Renal pelvis (tissue), 12 donors: ENCODE measurements around the gene YAF2. TPM values are rescaled to one million over a fixed set of nuclear protein-coding genes. Genes with fewer than 3 reads are reported as not detected.

ENCODE experiments used
- DNase-seq: peaks from one replicate; pipeline ENCODE4 v3.0.0-alpha.2; 2013
- long read RNA-seq, 16 experiments: transcript quantifications; one replicate each; lab custom pipeline, GENCODE V29; 2026
- polyA plus RNA-seq, 3 donors: library from polyadenylated mRNA; unstranded; fragments of 120-200 nt; gene quantifications; one replicate each; pipeline ENCODE4 v1.2.1, GENCODE V29; 2013; ENCODE audit not compliant: insufficient read length in 3 of 3

Gene YAF2, protein sequence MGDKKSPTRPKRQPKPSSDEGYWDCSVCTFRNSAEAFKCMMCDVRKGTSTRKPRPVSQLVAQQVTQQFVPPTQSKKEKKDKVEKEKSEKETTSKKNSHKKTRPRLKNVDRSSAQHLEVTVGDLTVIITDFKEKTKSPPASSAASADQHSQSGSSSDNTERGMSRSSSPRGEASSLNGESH
- polyA plus RNA-seq: 10 to 100 TPM; 24.7 to 27.4 (median 25.5) TPM
- long read RNA-seq, donor 1, transcript YAF2-203 (4 exons, 2,076 nt): major isoform, 5 of 7 reads
- long read RNA-seq, donor 1, partial matches to known transcripts: 0 of 7 reads
- long read RNA-seq, donor 1, other reads (novel, unspliced or antisense): 0 of 7 reads
- long read RNA-seq, donor 2, transcript YAF2-203 (4 exons, 2,076 nt): major isoform, 10 of 14 reads
- long read RNA-seq, donor 2, partial matches to known transcripts: 0 of 14 reads
- long read RNA-seq, donor 2, other reads (novel, unspliced or antisense): 0 of 14 reads
- long read RNA-seq, donor 3, full-length matches to known transcripts: 7 of 7 reads
- long read RNA-seq, donor 3, partial matches to known transcripts: 0 of 7 reads
- long read RNA-seq, donor 3, other reads (novel, unspliced or antisense): 0 of 7 reads
- long read RNA-seq, donor 4, transcript YAF2-203 (4 exons, 2,076 nt): major isoform, 6 of 7 reads
- long read RNA-seq, donor 4, partial matches to known transcripts: 0 of 7 reads
- long read RNA-seq, donor 4, other reads (novel, unspliced or antisense): 0 of 7 reads
- long read RNA-seq, donor 5: 0 reads
- long read RNA-seq, donor 6, transcript YAF2-203 (4 exons, 2,076 nt): major isoform, 5 of 6 reads
- long read RNA-seq, donor 6, partial matches to known transcripts: 0 of 6 reads
- long read RNA-seq, donor 6, other reads (novel, unspliced or antisense): 0 of 6 reads
- long read RNA-seq, donor 7, transcript YAF2-203 (4 exons, 2,076 nt): major isoform, 6 of 7 reads
- long read RNA-seq, donor 7, partial matches to known transcripts: 0 of 7 reads
- long read RNA-seq, donor 7, other reads (novel, unspliced or antisense): 0 of 7 reads
- long read RNA-seq, donor 8, partial matches to known transcripts: 0 of 3 reads
- long read RNA-seq, donor 8, other reads (novel, unspliced or antisense): 0 of 3 reads
- long read RNA-seq, donor 9, partial matches to known transcripts: 0 of 5 reads
- long read RNA-seq, donor 9, other reads (novel, unspliced or antisense): 0 of 5 reads
- long read RNA-seq, donor 10, full-length matches to known transcripts: 5 of 5 reads
- long read RNA-seq, donor 10, partial matches to known transcripts: 0 of 5 reads
- long read RNA-seq, donor 10, other reads (novel, unspliced or antisense): 0 of 5 reads
- long read RNA-seq, donor 11, transcript YAF2-203 (4 exons, 2,076 nt): major isoform, 6 of 6 reads
- long read RNA-seq, donor 11, partial matches to known transcripts: 0 of 6 reads
- long read RNA-seq, donor 11, other reads (novel, unspliced or antisense): 0 of 6 reads
- long read RNA-seq, donor 12, transcript YAF2-203 (4 exons, 2,076 nt): major isoform, 12 of 15 reads
- long read RNA-seq, donor 12, partial matches to known transcripts: 0 of 15 reads
- long read RNA-seq, donor 12, other reads (novel, unspliced or antisense): 0 of 15 reads
- long read RNA-seq, donor 13, partial matches to known transcripts: 0 of 2 reads
- long read RNA-seq, donor 13, other reads (novel, unspliced or antisense): 0 of 2 reads
- long read RNA-seq, donor 14: 0 reads
- long read RNA-seq, donor 15, full-length matches to known transcripts: 14 of 14 reads
- long read RNA-seq, donor 15, partial matches to known transcripts: 0 of 14 reads
- long read RNA-seq, donor 15, other reads (novel, unspliced or antisense): 0 of 14 reads
- long read RNA-seq, donor 16, transcript YAF2-203 (4 exons, 2,076 nt): major isoform, 8 of 11 reads
- long read RNA-seq, donor 16, partial matches to known transcripts: 0 of 11 reads
- long read RNA-seq, donor 16, other reads (novel, unspliced or antisense): 0 of 11 reads

- DNase-seq: peak; percentile 87
These were observed at the start of gene YAF2 for GRCh38 chr12:42238240-42239140. TSS of gene YAF2 (minus strand) at chr12:42238248. CDS start at chr12:42238180, 68 bp downstream.

DNA sequence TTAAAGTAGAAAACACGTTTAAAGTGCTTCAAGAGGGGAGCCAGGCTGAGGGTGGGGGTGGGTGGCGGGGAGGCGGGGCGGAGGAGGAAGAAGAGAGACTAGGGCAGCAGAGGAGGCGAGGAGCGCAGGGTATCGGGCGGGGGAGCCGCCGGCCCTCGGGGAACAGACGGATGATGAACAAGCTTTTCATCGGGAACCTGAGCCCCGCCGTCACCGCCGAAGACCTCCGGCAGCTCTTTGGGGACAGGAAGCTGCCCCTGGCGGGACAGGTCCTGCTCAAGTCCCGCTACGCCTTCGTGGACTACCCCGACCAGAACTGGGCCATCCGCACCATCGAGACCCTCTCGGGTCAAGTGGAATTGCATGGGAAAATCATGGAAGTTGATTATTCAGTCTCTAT lies 48.7 kb upstream of the YAF2 start:
- no peak for DNase-seq

GRCh38 chr12:42285431-42285830 lies 47.4 kb upstream of the YAF2 start:
- DNase-seq: no peak

- DNase-seq: no peak
These were observed 46.8 kb upstream of the YAF2 start for GRCh38 chr12:42284876-42285275.

DNA sequence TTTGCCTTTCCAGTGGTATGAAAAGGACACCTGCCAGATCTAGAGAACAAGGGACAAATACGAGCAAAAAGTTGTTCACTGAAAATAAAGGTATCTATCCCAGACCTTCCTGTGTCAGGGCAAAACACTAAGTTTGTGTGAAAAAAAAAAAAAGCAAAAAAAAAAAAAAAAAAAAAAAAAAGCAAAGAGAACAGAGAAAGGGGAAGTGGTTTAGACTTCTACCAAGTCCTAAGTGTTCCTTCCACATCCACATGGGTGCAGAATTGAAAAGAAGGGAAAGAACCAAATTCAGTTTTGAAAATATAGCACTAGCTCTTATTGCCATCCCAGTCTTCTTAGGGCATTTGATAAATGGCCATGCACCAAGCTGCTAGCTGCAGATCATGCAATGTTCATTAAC lies 46.1 kb upstream of the YAF2 start:
- DNase-seq: no peak

DNA sequence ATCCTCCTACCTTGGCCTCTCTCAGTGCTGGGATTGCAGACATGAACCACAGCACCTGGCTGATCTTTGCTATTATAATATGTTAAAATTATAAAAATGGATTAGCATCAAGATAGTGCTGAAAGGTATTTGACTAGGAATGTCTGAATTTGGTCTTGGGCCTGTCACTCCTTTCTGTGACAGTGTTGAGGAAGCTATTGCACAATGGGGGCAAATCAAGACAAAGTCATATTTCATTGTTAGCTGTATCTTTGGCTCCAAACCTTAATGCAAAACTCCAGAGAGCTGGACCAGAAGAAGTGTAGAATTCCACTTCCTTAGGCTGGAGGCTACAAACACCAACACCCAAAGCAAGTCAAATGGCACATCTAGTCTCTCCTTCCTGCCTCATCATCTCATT lies 45.7 kb upstream of the YAF2 start:
- DNase-seq: no peak

DNA sequence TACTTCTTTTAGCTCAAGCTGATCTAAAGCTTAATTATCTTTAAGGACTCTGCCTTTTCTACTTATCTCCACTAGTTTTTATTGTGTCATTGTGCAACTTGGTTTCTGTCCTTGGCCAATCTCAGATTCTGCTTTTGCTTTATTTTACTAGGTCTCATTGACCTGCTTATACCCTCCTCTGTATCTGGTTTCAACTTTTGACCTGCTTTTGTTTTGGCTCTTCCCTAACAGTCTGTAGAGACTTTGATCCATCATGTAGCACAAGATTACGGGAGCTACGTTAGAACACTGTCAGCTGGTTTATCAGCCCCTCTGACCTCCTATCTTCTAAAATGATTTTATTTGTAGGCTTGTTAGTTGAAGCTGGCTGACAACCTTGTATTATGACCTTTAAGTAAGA lies 44.2 kb upstream of the YAF2 start:
- peak; percentile 11 for DNase-seq

GRCh38 chr12:42281844-42282243 lies 43.8 kb upstream of the YAF2 start:
- no peak for DNase-seq

GRCh38 chr12:42281278-42281677 lies 43.2 kb upstream of the YAF2 start:
- DNase-seq: no peak

GRCh38 chr12:42278128-42278510 lies 40.1 kb upstream of the YAF2 start:
- no peak for DNase-seq

GRCh38 chr12:42277396-42278127 lies 39.5 kb upstream of the YAF2 start:
- DNase-seq: no peak

DNA sequence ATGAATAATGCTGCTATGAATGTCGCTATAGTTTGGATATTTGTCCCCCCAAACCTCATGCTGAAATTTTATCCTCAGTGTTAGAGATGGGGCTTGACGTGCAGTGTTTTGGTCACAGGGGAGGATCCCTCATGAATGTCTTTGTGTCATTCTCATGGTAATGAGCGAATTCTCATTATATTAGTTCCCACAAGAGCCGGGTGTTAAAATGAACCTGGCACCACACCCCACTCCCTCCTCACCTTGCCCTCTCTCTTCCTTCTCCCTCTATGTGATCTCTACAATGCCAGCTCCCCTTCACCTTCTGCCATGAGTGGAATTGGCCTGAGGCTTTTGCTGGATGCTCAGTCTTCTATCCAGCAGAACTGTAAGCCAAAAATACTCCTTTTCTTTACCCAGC lies 37.5 kb upstream of the YAF2 start:
- DNase-seq: no peak

DNA sequence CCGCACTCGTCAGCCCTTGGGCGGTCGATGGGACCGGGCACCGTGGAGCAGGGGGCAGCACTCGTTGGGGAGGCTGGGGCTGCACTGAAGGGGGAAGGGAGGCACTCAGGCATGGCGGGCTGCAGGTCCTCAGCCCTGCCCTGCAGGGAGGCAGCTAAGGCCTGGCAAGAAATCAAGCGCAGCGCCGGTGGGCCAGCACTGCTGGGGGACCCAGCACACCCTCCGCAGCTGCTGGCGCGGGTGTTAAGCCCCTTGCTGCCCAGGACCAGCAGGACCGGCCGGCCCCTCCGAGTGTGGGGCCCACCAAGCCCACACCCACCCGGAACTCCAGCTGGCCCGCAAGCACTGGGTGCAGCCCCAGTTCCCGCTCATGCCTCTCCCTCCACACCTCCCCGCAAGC lies 35.7 kb upstream of the YAF2 start:
- DNase-seq: no peak

DNA sequence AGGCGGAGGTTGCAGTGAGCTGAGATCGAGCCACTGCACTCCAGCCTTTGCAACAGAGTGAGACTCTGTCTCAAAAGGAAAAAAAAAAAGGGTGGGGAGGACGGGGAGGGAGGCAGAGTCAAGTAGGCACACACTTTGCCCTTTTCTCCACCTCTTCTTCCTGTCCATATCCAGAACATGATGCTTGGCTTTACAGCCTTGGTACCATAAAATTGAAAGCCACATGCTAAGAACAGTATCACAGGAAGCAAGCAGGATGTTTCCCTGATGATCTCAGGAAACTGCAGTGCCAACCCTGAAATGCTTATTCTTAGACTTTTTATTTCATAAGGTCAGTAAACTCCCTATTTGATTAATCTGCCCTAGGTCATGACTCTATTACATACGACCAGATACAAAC lies 32.5 kb upstream of the YAF2 start:
- DNase-seq: no peak

- no peak for DNase-seq
These were observed 29.6 kb upstream of the YAF2 start for GRCh38 chr12:42267413-42268190.

GRCh38 chr12:42266579-42267230 lies 28.7 kb upstream of the YAF2 start:
- no peak for DNase-seq

GRCh38 chr12:42262271-42262670 lies 24.2 kb upstream of the YAF2 start:
- DNase-seq: no peak
